IMR-90 (cell line): ENCODE results near the gene IL34. TPM values are rescaled to one million over a fixed set of nuclear protein-coding genes. Genes with fewer than 3 reads are reported as not detected.

Experiments used
- ATAC-seq: fragments of 200-7000 bp; cut with Tn5 transposase; 2 replicates; pipeline ENCODE4 v1.9.1; 2020; ENCODE audit warnings: low read depth, mild to moderate bottlenecking, moderate library complexity
- BruUV-seq: library from RNA; stranded (reverse); fragments of 400-500 nt; replicated peaks from 2 replicates; lab custom pipeline; 2021; lab: Mats Ljungman, UMichigan
- CTCF ChIA-PET: fragments of 300-600 bp; formaldehyde crosslinking; extraction: SDS; loops from one replicate; lab custom pipeline; 2021; ENCODE audit warnings: antibody characterized with exemption; lab: Yijun Ruan, JAX
- POLR2A ChIA-PET: fragments of 300-600 bp; sonication (Branson Sonifier 250); formaldehyde crosslinking; loops from one replicate; lab custom pipeline; 2022; ENCODE audit warnings: antibody characterized with exemption; ENCODE audit not compliant: unreplicated experiment; lab: Charles Lee
- DNase-seq: peaks from one replicate; pipeline ENCODE4 v3.0.0; 2013
- H2AFZ ChIP-seq: replicated peaks from 2 replicates; pipeline ENCODE3; 2013; ENCODE audit warnings: low read length, mild to moderate bottlenecking; ENCODE audit not compliant: poor library complexity
- H2AK5ac ChIP-seq: 2 replicates; pipeline ENCODE4 v1.6.1; 2013; ENCODE audit warnings: low read depth, low read length, inconsistent platforms
- H2AK9ac ChIP-seq: replicated peaks from 2 replicates; pipeline ENCODE3; 2013; ENCODE audit warnings: mild to moderate bottlenecking, low read depth, low read length, moderate library complexity; ENCODE audit not compliant: poor library complexity
- H2BK120ac ChIP-seq: 2 replicates; pipeline ENCODE4 v1.6.1; 2013; ENCODE audit warnings: low read depth, low read length, inconsistent platforms
- H2BK15ac ChIP-seq: 3 replicates; pipeline ENCODE4 v1.6.1; 2013; ENCODE audit warnings: low read depth, low read length, inconsistent platforms
- H2BK20ac ChIP-seq: 2 replicates; pipeline ENCODE4 v1.6.1; 2013; ENCODE audit warnings: low read depth, mild to moderate bottlenecking, inconsistent platforms, low read length, moderate library complexity
- H2BK5ac ChIP-seq: 2 replicates; pipeline ENCODE4 v1.6.1; 2013; ENCODE audit warnings: mild to moderate bottlenecking, low read depth, low read length, inconsistent platforms; ENCODE audit not compliant: poor library complexity, severe bottlenecking
- H3K14ac ChIP-seq: replicated peaks from 2 replicates; pipeline ENCODE4 v1.6.1; 2013; ENCODE audit warnings: low read depth, low read length, inconsistent platforms
- H3K18ac ChIP-seq: 2 replicates; pipeline ENCODE4 v1.6.1; 2013; ENCODE audit warnings: low read depth, low read length, control low read depth
- H3K23ac ChIP-seq: 2 replicates; pipeline ENCODE4 v1.6.1; 2013; ENCODE audit warnings: low read depth, low read length, inconsistent platforms
- H3K27ac ChIP-seq: 2 replicates; pipeline ENCODE4 v1.5.1; 2013; ENCODE audit warnings: mild to moderate bottlenecking, control low read depth, low read length; ENCODE audit not compliant: insufficient read depth
- H3K27me3 ChIP-seq: 2 replicates; pipeline ENCODE4 v1.6.1; 2013; ENCODE audit warnings: low read length; ENCODE audit not compliant: control insufficient read depth, insufficient read depth
- H3K36me3 ChIP-seq: 2 replicates; pipeline ENCODE4 v1.6.1; 2013; ENCODE audit warnings: low read length, mixed read lengths; ENCODE audit not compliant: control insufficient read depth, insufficient read depth
- H3K4ac ChIP-seq: 2 replicates; pipeline ENCODE4 v1.6.1; 2013; ENCODE audit warnings: low read depth, low read length, inconsistent platforms
- H3K4me1 ChIP-seq: 2 replicates; pipeline ENCODE4 v1.6.1; 2013; ENCODE audit warnings: low read length, mixed read lengths; ENCODE audit not compliant: control insufficient read depth, insufficient read depth
- H3K4me2 ChIP-seq: 2 replicates; pipeline ENCODE4 v1.6.1; 2013; ENCODE audit warnings: low read depth, mild to moderate bottlenecking, control low read depth, low read length, moderate library complexity
- H3K4me3 ChIP-seq: 2 replicates; pipeline ENCODE4 v1.5.1; 2013; ENCODE audit warnings: low read depth, mild to moderate bottlenecking, control low read depth, low read length, moderate library complexity; ENCODE audit not compliant: insufficient read depth
- H3K56ac ChIP-seq: 2 replicates; pipeline ENCODE4 v1.6.1; 2013; ENCODE audit warnings: low read length, inconsistent platforms; ENCODE audit not compliant: insufficient read depth; ENCODE audit errors: extremely low read depth
- H3K79me1 ChIP-seq, 2 experiments: 2 replicates each; pipeline ENCODE4 v1.6.1; 2013; ENCODE audit warnings: low read length in 2 of 2, inconsistent platforms in 1 of 2, low read depth in 1 of 2
- H3K9ac ChIP-seq: 2 replicates; pipeline ENCODE4 v1.6.1; 2013; ENCODE audit warnings: low read depth, low read length, control low read depth
- H3K9me1 ChIP-seq: 2 replicates; pipeline ENCODE4 v1.6.1; 2013; ENCODE audit warnings: low read length, inconsistent platforms; ENCODE audit not compliant: insufficient read depth
- H3K9me3 ChIP-seq: 2 replicates; pipeline ENCODE4 v1.6.1; 2013; ENCODE audit warnings: low read length; ENCODE audit not compliant: control insufficient read depth, insufficient read depth
- H4K20me1 ChIP-seq: 2 replicates; pipeline ENCODE4 v1.6.1; 2013; ENCODE audit warnings: low read length, inconsistent platforms; ENCODE audit not compliant: insufficient read depth
- H4K5ac ChIP-seq: 2 replicates; pipeline ENCODE4 v1.6.1; 2013; ENCODE audit warnings: mild to moderate bottlenecking, low read depth, low read length, control low read depth
- H4K8ac ChIP-seq, 2 experiments: 2 replicates each; pipeline ENCODE4 v1.6.1; 2013; ENCODE audit warnings: low read depth in 2 of 2, low read length in 2 of 2, control low read depth in 1 of 2, inconsistent platforms in 1 of 2
- H4K91ac ChIP-seq: 2 replicates; pipeline ENCODE4 v1.6.1; 2013; ENCODE audit warnings: low read depth, low read length, inconsistent platforms; ENCODE audit not compliant: insufficient read depth
- CEBPB ChIP-seq: IDR thresholded peaks from 2 replicates; pipeline ENCODE4 v1.6.1; 2012; ENCODE audit warnings: low read depth, low read length, improper control_type of control experiment
- CHD1 ChIP-seq: IDR thresholded peaks from 2 replicates; pipeline ENCODE4 v1.6.1; 2012; ENCODE audit warnings: low read depth, low read length, improper control_type of control experiment
- CTCF ChIP-seq: conservative IDR thresholded peaks from 2 replicates; pipeline ENCODE4 v1.5.1; 2012; ENCODE audit warnings: mild to moderate bottlenecking, low read depth, low read length, improper control_type of control experiment
- FOS ChIP-seq: fragments of 150-350 bp; IDR thresholded peaks from 2 replicates; pipeline ENCODE4 v1.6.1; 2016; ENCODE audit warnings: low read depth, low read length
- MAFK ChIP-seq: IDR thresholded peaks from 2 replicates; pipeline ENCODE4 v1.6.1; 2012; ENCODE audit warnings: low read depth, low read length, improper control_type of control experiment
- MXI1 ChIP-seq: IDR thresholded peaks from 2 replicates; pipeline ENCODE4 v1.6.1; 2012; ENCODE audit warnings: low read depth, mild to moderate bottlenecking, low read length, moderate library complexity, borderline replicate concordance
- NFE2L2 ChIP-seq: fragments of 150-350 bp; IDR thresholded peaks from 2 replicates; pipeline ENCODE4 v1.6.1; 2016; ENCODE audit warnings: low read depth, mild to moderate bottlenecking, low read length
- POLR2A ChIP-seq: IDR thresholded peaks from 2 replicates; pipeline ENCODE4 v1.6.1; 2012; ENCODE audit warnings: mild to moderate bottlenecking, low read depth, low read length
- RCOR1 ChIP-seq: IDR thresholded peaks from 2 replicates; pipeline ENCODE4 v1.6.1; 2012; ENCODE audit warnings: mild to moderate bottlenecking, low read length, improper control_type of control experiment; ENCODE audit not compliant: insufficient replicate concordance
- RFX5 ChIP-seq: IDR thresholded peaks from 2 replicates; pipeline ENCODE4 v1.8.0; 2012; ENCODE audit warnings: low read depth, mild to moderate bottlenecking, low read length, moderate library complexity
- SMC3 ChIP-seq: fragments of 150-350 bp; IDR thresholded peaks from 2 replicates; pipeline ENCODE4 v1.6.1; 2016; ENCODE audit warnings: low read depth, mild to moderate bottlenecking, antibody characterized with exemption, low read length, moderate library complexity
- WGBS, 2 experiments: methylation state at CpG; one replicate each; pipeline versions ENCODE4 v1.1.5 to v1.1.7; 2013; ENCODE audit warnings: missing lambda C conversion rate in 2 of 2; ENCODE audit not compliant: insufficient read length in 1 of 2; ENCODE audit errors: extremely low coverage in 2 of 2; 5-methylcytosine and 5-hydroxymethylcytosine counted together
- dilution Hi-C: fragments of 300-500 bp; cut with HindIII; formaldehyde crosslinking; loops from one replicate; pipeline ENCODE4 v1.14.3; 2018; ENCODE audit warnings: low sequenced_read_pairs; ENCODE audit not compliant: unreplicated experiment
- in situ Hi-C: fragments of 300-500 bp; cut with MboI; formaldehyde crosslinking; loops from 3 replicates; pipeline ENCODE4 v1.14.3; 2019; ENCODE audit warnings: low sequenced_read_pairs, inconsistent platforms, mixed read lengths
- intact Hi-C: fragments of 100-400 bp; cut with micrococcal nuclease; formaldehyde crosslinking; loops from 2 replicates; pipeline ENCODE4 v1.10.0; 2022
- polyA plus RNA-seq, 3 experiments: library from polyadenylated mRNA; depleted of rRNA; stranded (reverse); fragments of >200 nt; gene quantifications; 2 replicates each; pipeline ENCODE4 v1.2.3, GENCODE V29; 2012; ENCODE audit warnings: low replicate concordance in 1 of 3
- total RNA-seq: library from RNA; depleted of rRNA; stranded (reverse); fragments of >200 nt; gene quantifications from 2 replicates; pipeline ENCODE4 v1.2.3, GENCODE V29; 2012
- TF ChIP-seq, protein P1 (sequence below): fragments of 150-350 bp; IDR thresholded peaks from 2 replicates; pipeline ENCODE4 v1.6.1; 2016; ENCODE audit warnings: low read depth, mild to moderate bottlenecking, low read length, moderate library complexity, borderline replicate concordance
- TF ChIP-seq, protein P2 (sequence below): fragments of 150-350 bp; IDR thresholded peaks from 2 replicates; pipeline ENCODE4 v1.6.1; 2017; ENCODE audit warnings: mild to moderate bottlenecking, antibody characterized with exemption, low read length, low read depth

The IL34 gene
- total and polyA plus RNA-seq, 2 of the 4 experiments (the other 2 are of a cell fraction) = 1.3 to 2.5 TPM

- Histone ChIP-seq H3K4me2 (no peak overlapping the region), H2AFZ (no peak overlapping the region), H3K4me3 (no peak overlapping the region), H3K18ac (no peak overlapping the region), H3K4me1 (peaks cover 48% of the 10 kb centered on the region), H2BK20ac (no peak overlapping the region), H3K27ac (no peak overlapping the region), H3K9ac (no peak overlapping the region), H2AK5ac (peak overlapping the region; percentile 28; the same call in 1 of the 2 replicates), H3K9me1 (peaks cover 48% of the 10 kb centered on the region), H3K4ac (peak overlapping the region; percentile 3; the same call in 1 of the 2 replicates), H3K14ac (no peak overlapping the region), H3K56ac (no peak overlapping the region), H2AK9ac (peak overlapping the region; percentile 79), H4K91ac (peak overlapping the region; percentile 17; the same call in 1 of the 2 replicates), H4K20me1 (no peaks in the 10 kb centered on the region), H3K27me3 (no peaks in the 10 kb centered on the region), H3K9me3 (no peaks in the 10 kb centered on the region), H3K23ac (no peak overlapping the region), H2BK15ac (no peak overlapping the region), H4K5ac (no peak overlapping the region), H3K79me1 (peaks cover 3 to 47% of the 10 kb centered on the region in 2 experiments; a peak in 2 of 4 replicates), H2BK5ac (no peak overlapping the region), H2BK120ac (0 out of 2 replicates have a peak overlapping the region, but pooled peaks have one; percentile 35), H4K8ac (no peak overlapping the region), H3K36me3 (no peaks in the 10 kb centered on the region; the same call in 1 of the 2 replicates)
- in situ Hi-C loops = loop anchor here (25.0 kb wide), 1 partner anchor 665 kb away; the partner anchor contains the start of gene CALB2
- ATAC-seq (no peak), DNase-seq (no peak)
- ChIA-PET CTCF (no interaction called here), POLR2A (no interaction called here)
- no TSS peak for BruUV-seq
- no CpG with 5 or more reads among the region's 14 CpGs for WGBS, 2 experiments
- TF ChIP-seq FOS = no peak
- TF ChIP-seq RCOR1 = no peak
- TF ChIP-seq, protein P1, sequence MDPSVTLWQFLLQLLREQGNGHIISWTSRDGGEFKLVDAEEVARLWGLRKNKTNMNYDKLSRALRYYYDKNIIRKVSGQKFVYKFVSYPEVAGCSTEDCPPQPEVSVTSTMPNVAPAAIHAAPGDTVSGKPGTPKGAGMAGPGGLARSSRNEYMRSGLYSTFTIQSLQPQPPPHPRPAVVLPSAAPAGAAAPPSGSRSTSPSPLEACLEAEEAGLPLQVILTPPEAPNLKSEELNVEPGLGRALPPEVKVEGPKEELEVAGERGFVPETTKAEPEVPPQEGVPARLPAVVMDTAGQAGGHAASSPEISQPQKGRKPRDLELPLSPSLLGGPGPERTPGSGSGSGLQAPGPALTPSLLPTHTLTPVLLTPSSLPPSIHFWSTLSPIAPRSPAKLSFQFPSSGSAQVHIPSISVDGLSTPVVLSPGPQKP = no peak
- no peak for TF ChIP-seq MAFK
- no peak for TF ChIP-seq RFX5
- no peak for TF ChIP-seq CEBPB
- TF ChIP-seq CTCF = no peak
- TF ChIP-seq NFE2L2 = no peak
- TF ChIP-seq, protein P2, sequence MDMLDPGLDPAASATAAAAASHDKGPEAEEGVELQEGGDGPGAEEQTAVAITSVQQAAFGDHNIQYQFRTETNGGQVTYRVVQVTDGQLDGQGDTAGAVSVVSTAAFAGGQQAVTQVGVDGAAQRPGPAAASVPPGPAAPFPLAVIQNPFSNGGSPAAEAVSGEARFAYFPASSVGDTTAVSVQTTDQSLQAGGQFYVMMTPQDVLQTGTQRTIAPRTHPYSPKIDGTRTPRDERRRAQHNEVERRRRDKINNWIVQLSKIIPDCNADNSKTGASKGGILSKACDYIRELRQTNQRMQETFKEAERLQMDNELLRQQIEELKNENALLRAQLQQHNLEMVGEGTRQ = no peak
- TF ChIP-seq POLR2A = no peak
- no peak for TF ChIP-seq CHD1
- no peak for TF ChIP-seq MXI1
- no peak for TF ChIP-seq SMC3
- dilution Hi-C loops = no loop called here
- intact Hi-C loops = no loop called here
These were observed 51.3 kb downstream of the IL34 start for GRCh38 chr16:70697594-70698170.
